HG03060 (cell line): ENCODE results near the gene HDAC2.
"Not testable (repeated sequence)": the region's sequence is repeated elsewhere in the genome, so short reads cannot be mapped to it uniquely, and the experiment has no call there.

Source experiments
- ATAC-seq: cut with Tn5 transposase; IDR thresholded peaks from one replicate; pipeline ENCODE4 v1.9.1; 2021; ENCODE audit warnings: low read depth, moderate number of reproducible peaks; ENCODE audit not compliant: unreplicated experiment

The HDAC2 gene

DNA sequence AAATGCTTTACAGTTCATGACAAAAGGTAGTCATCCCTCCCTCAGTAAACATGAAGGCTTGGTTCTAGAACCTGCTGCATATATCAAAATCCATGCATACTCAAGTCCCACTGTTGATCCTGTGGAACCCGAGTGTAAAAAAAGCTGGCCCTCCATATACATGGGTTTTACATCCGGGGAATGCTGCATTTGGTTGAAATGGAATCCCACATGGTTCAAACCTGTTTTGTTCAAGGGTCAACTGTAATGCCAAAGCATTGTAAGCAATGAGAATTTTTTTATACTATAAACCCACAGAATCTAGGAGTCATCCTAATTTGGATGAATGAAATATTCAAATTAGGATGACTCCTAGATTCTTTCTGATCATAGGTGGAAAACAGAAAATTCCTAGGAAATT, 5.9 kb upstream of the HDAC2 start:
- ATAC-seq, result no peak

DNA sequence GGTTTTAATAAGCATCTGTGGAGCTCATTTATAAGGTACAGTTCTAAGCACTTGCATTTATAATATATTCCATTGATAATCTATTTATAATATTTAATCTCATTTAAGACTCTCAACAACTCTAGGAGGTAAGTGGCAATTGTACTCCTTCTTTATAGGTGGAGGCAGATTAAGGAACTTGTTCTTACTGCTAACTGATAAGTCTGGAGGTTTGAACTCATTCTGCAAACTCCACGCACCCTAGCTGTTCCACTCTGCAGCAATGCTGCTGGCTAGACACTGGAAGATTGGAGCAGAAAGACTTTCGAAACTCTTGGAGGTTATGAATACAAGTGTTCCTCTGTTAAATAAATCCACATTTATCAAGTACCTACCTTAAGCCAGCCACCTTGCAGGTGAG, 793 bp upstream of the HDAC2 start:
- no peak for ATAC-seq

DNA sequence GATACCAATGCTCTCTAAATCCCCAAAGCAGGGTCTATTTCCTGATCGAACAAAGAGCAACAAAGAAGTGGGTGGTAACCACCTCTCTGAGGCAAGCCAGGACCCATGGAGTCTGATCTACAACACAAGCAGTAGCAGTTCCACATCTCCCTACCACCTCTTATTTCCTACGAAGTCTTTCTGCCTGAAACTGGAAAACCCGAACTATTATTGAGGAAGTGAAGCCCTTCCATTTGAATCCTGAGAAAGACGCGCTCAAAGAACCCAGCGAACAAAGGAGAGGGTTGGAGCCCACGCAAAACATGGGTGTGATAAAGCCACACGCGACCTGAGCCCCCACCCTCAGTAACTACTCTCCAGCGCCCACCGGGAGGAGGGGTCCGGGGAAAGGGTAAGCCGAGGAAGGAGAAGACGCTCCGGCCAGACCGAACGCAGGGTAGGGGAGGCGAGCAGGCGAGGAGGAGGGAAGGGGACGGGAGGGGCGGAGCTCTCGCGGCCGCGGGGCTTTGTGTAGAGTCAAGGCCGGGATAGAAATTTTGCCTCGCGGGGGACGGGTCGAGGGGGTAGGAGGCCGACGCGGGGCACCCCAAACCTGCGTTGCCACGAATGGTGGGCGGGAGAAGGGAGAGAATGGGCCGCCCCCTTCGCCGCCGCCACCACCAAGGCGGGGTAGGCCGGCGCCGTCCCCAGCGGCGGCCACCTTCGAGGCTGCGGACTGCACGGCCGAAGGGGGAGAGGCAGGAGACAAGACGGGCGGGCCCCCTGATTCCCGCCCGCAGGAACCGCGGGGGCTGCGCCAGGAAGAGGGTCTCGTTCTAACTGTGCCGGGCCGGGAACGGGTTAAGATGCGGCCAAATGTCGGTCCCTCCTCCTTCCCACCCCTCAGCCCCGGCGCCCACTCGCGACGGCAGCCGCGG, 802 bp downstream of the HDAC2 start:
- ATAC-seq, result peak; percentile 15

GRCh38 chr6:113968472-113968871, 2.5 kb downstream of the HDAC2 start:
- no peak for ATAC-seq

DNA sequence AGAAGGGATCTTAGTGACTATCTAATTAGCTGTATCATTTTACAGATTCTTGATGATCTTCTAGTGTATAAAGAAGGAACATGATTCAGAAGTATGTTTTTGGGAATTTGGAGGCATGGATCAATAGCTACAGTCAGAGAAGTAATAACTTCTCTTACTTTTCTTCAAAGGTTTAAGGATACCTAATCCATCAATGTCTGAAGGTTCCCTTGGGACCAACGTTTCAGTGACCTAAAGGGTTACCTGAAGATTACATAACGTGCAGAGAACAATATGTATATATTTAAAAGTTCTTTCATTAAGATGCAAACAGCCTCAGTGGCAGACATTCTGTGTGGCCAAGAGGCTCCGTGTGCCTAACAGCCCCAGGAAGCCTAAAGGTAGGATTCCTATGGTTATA, 3.2 kb downstream of the HDAC2 start:
- no peak for ATAC-seq

DNA sequence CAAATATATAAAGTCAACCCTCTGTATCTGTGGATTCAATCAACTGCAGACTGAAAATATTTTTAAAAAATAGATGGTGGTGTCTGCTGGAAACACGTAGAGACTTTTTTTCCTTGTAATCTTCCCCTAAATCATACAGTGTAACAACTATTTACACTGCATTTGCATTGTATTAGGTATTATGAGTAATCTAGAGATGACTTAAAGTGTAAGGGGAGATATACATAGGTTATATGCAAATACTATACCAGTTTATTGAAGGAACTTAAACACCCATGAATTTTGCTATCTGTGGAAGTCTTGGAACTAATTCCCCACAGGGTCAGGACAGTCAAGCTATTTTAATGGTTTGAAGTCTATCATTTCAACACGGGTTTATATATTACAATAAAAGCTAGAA, 10.2 kb downstream of the HDAC2 start:
- ATAC-seq, result peak; percentile 50

GRCh38 chr6:113959235-113959634, 11.7 kb downstream of the HDAC2 start:
- no peak for ATAC-seq

DNA sequence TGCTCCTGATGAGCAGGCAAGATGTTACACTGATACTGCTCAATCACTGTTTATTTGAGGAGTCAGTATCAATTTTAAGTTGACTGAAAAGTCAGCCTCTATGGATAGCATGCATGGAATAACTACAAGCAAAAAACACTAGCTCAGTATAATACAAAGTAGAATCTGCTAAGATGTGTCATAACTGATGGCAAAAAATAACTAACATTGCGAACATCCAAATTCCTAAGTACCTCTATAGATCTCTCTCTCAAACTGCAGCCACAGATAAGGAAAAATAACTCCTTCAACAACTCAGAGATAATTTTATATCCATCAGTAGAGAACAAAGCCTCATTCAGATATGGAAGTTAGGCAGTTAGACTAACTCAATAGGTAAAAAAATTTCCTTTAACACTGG, 16.3 kb downstream of the HDAC2 start:
- ATAC-seq, result no peak

DNA sequence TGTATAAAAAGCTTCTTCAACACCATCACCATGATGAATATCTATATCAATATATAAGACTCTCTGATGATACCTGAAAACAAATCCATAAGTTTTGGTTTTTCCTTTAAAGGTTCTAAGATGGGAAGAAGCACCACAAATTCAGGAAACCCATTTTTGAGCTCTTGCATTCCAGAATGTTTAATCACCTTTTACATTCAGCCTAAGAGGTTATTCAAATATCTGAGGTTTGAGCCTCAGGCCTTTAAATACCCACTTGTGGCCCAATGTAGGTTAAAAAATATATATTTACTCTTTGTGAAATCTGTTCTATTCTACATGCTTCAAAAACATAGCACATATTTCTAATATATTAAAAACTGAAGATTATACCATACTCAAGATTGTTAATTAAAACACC, 17.6 kb downstream of the HDAC2 start:
- ATAC-seq, result no peak

DNA sequence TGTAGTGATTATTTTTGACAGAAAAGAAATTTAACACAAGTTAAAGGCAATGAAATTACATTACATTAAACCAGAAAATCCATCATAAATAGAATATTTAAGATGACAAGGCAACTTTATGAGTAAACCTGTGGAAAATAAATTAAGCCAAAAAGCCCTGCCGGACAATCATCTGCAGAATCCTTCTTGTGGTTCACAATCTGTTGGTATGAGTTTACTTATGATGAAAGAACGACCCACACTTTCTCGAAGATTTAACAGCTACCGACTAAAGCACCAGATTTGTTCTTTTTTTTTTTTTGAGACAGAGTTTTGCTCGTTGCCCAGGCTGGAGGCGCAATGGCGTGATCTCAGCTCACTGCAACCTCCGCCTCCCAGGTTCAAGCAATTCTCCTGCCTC, 21.4 kb downstream of the HDAC2 start:
- no peak for ATAC-seq

GRCh38 chr6:113944701-113945100, 26.2 kb downstream of the HDAC2 start:
- no peak for ATAC-seq

DNA sequence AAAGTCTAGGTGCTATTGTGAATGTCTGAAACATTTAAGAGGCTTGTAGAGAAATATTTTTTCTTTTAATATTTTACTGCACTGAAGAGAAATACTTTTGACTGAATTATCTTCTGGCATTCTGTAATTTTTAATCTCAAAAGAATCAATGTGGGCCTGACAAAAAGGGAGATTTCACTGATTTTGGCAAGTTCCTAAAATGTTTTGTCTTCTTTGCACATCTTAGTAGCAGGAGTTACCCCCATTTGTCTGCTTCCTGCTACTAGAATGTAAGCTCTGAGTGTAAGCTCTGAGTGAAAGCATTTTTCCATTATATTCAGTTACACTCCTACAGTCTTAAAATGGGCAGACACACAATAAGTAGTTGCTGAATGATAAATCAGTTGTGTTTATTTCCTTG, 31.1 kb downstream of the HDAC2 start:
- ATAC-seq, result no peak

DNA sequence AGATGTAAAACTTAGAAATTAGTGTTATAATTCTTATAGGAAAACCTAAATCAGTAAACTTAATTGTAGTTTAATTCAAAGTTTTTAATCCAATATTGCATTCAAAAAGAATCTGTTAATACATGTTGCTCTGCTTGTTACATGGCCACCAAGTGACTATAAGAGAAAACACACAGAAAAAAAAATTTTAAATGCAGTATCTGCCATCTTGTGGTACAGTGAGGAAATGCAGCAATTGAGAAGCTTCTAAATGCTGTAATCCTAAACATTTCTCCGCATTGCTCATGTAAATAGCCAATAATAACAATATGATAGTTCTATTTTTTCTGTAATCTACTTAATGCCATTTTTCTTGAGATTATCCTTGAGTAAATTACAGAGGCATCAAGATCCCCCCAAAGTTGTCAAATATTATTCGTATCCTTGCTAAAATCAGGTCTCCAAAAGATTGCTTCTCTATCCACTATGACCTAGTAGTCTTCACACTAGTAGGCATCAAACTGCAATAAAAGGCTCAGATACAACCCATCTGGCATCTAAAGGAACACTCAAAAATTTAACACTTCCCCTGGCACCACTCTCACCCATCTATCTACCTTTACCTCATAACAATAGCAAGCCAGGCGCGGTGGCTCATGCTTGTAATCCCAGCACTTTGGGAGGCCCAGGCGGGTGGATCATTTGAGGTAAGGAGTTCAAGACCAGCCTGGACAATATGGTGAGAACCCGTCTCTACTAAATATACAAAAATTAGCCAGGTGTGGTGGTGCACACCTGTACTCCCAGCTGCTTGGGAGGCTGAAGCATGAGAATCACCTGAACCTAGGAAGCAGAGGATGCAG, 34.6 kb downstream of the HDAC2 start:
- ATAC-seq, result peak; percentile 95

- ATAC-seq, result no peak
Observed at GRCh38 chr6:113934101-113934500, 36.8 kb downstream of the HDAC2 start.

GRCh38 chr6:113931907-113932306, 39.0 kb downstream of the HDAC2 start:
- ATAC-seq, result not testable (repeated sequence)

- no peak for ATAC-seq
Observed at GRCh38 chr6:113930183-113930582, 40.8 kb downstream of the HDAC2 start.

GRCh38 chr6:113927001-113927400, 43.9 kb downstream of the HDAC2 start:
- no peak for ATAC-seq

- ATAC-seq, result no peak
Observed at GRCh38 chr6:113925378-113925777, 45.6 kb downstream of the HDAC2 start.

- ATAC-seq, result no peak
Observed at GRCh38 chr6:113924312-113924723, 46.6 kb downstream of the HDAC2 start.

DNA sequence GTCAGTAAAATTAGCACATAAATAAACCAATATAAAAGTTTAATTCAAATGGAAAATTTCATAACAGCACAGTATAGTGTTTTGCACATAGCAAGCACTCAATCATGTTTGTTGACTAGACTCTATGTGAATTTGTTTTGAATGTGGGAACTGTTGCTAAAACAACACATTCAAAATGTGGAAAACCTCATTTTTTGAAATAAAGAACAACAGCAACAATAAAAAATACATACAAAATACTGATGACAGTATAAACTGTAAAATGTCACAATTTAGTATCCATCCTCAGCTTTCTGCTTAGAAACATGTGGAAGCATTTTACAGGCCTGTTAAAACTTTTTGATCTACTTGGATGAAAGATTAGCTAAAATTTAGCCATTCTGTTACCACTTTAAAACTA, 47.4 kb downstream of the HDAC2 start:
- ATAC-seq, result no peak

- no peak for ATAC-seq
Observed at GRCh38 chr6:113921299-113921904, 49.5 kb downstream of the HDAC2 start.
